Central memory CD8-positive, alpha-beta T cell (primary cell): ENCODE data around the gene CAND2.
A peak's percentile ranks its signal among the peaks of the same experiment; 100 is the strongest.

Experiments
- ATAC-seq: fragments of 150-1000 bp; cut with Tn5 transposase; replicated peaks from 2 replicates; pipeline ENCODE4 v1.10.0; 2022; ENCODE audit warnings: mild to moderate bottlenecking, moderate FRiP score, moderate number of reproducible peaks; ENCODE audit not compliant: poor library complexity, severe bottlenecking; ENCODE audit errors: extremely low read depth
- DNase-seq, 2 donors: peaks; one replicate each; pipeline ENCODE4 v3.0.0; 2021; ENCODE audit warnings: low spot score in 2 of 2
- H3K27ac Mint-ChIP-seq: one replicate; pipeline ENCODE4 v1.8.0; 2022; ENCODE audit warnings: low read depth, mild to moderate bottlenecking, moderate library complexity, mixed read lengths
- H3K27me3 Mint-ChIP-seq: one replicate; pipeline ENCODE4 v1.8.0; 2022; ENCODE audit warnings: mixed read lengths
- H3K36me3 Mint-ChIP-seq: one replicate; pipeline ENCODE4 v1.8.0; 2022; ENCODE audit warnings: mild to moderate bottlenecking, moderate library complexity, mixed read lengths; ENCODE audit not compliant: insufficient read depth
- H3K4me1 Mint-ChIP-seq: one replicate; pipeline ENCODE4 v1.8.0; 2022; ENCODE audit warnings: mixed read lengths
- H3K4me3 Mint-ChIP-seq: one replicate; pipeline ENCODE4 v1.8.0; 2022; ENCODE audit warnings: mild to moderate bottlenecking, moderate library complexity, mixed read lengths
- H3K9me3 Mint-ChIP-seq: one replicate; pipeline ENCODE4 v1.8.0; 2022; ENCODE audit warnings: mixed read lengths

The CAND2 gene

GRCh38 chr3:12758025-12758781, 38.3 kb upstream of the CAND2 start:
- ATAC-seq (no peak), DNase-seq (no peak)
- H3K9me3 Mint-ChIP-seq: no peaks in the 10 kb centered on the region
- H3K4me1 Mint-ChIP-seq: peaks cover 4% of the 10 kb centered on the region
- H3K36me3 Mint-ChIP-seq: no peaks in the 10 kb centered on the region
- H3K4me3 Mint-ChIP-seq: no peak overlapping the region
- no peak overlapping the region for H3K27ac Mint-ChIP-seq
- peaks cover 52% of the 10 kb centered on the region for H3K27me3 Mint-ChIP-seq

- no peak within 1 kb of the TSS for H3K4me3 Mint-ChIP-seq
- ATAC-seq: no peak
- H3K27ac Mint-ChIP-seq: peak within 1 kb of the TSS; percentile 53
- peaks cover 56% of the 10 kb centered on the region for H3K27me3 Mint-ChIP-seq
- H3K36me3 Mint-ChIP-seq: no peaks in the 10 kb centered on the region
- H3K4me1 Mint-ChIP-seq: peaks cover 4% of the 10 kb centered on the region
- no peak for DNase-seq
- no peaks in the 10 kb centered on the region for H3K9me3 Mint-ChIP-seq
Measured at GRCh38 chr3:12759097-12759679, 37.3 kb upstream of the CAND2 start, which contains the start of gene TMEM40. Gene TMEM40 (minus strand): TSS chr3:12759259. CDS start chr3:12749832, 9,427 bp downstream.

GRCh38 chr3:12759693-12760565, 36.6 kb upstream of the CAND2 start:
- no peaks in the 10 kb centered on the region for H3K9me3 Mint-ChIP-seq
- H3K27ac Mint-ChIP-seq: peak overlapping the region; percentile 53
- no peaks in the 10 kb centered on the region for H3K36me3 Mint-ChIP-seq
- no peak overlapping the region for H3K4me3 Mint-ChIP-seq
- peaks cover 4% of the 10 kb centered on the region for H3K4me1 Mint-ChIP-seq
- peaks cover 52% of the 10 kb centered on the region for H3K27me3 Mint-ChIP-seq
- no peak for DNase-seq
- no peak for ATAC-seq

DNA sequence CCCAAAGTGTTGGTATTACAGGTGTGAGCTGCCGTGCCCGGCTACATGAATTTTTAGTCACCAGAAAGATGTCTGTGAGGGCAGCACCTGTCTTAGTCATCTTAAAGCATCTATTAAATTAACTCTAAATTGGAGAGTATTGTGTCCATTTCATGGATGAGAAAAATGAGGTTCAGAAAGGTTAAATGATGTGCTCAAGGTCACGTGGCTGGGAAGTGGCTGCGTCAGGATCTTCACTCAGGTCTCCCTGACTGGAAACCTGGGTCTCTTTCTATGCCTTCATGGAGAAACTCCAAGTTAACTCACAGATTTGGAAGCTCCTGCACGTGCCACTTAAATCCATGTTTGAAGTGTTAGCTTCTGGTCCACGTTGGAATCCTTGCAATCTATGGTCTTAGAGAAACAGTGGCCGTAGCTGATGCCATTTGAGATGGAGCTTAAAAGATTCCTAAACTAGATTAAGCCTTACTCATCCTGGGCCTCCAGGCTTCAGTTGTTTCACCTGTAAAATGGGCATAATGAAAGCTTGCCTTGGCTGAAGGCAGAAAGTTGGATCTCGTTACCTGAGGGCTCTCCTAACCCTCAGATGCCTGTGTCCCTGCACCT, 32.2 kb upstream of the CAND2 start:
- ATAC-seq (no peak), DNase-seq (no peak)
- H3K27ac Mint-ChIP-seq: no peak overlapping the region
- no peaks in the 10 kb centered on the region for H3K4me1 Mint-ChIP-seq
- H3K27me3 Mint-ChIP-seq: peaks cover 41% of the 10 kb centered on the region
- peaks cover 2% of the 10 kb centered on the region for H3K36me3 Mint-ChIP-seq
- H3K4me3 Mint-ChIP-seq: no peak overlapping the region
- no peaks in the 10 kb centered on the region for H3K9me3 Mint-ChIP-seq

GRCh38 chr3:12766541-12766940, 29.9 kb upstream of the CAND2 start:
- no peaks in the 10 kb centered on the region for H3K9me3 Mint-ChIP-seq
- no peaks in the 10 kb centered on the region for H3K4me1 Mint-ChIP-seq
- peaks cover 2% of the 10 kb centered on the region for H3K36me3 Mint-ChIP-seq
- no peak overlapping the region for H3K4me3 Mint-ChIP-seq
- ATAC-seq: no peak
- H3K27me3 Mint-ChIP-seq: peaks cover 31% of the 10 kb centered on the region
- DNase-seq: no peak
- no peak overlapping the region for H3K27ac Mint-ChIP-seq

DNA sequence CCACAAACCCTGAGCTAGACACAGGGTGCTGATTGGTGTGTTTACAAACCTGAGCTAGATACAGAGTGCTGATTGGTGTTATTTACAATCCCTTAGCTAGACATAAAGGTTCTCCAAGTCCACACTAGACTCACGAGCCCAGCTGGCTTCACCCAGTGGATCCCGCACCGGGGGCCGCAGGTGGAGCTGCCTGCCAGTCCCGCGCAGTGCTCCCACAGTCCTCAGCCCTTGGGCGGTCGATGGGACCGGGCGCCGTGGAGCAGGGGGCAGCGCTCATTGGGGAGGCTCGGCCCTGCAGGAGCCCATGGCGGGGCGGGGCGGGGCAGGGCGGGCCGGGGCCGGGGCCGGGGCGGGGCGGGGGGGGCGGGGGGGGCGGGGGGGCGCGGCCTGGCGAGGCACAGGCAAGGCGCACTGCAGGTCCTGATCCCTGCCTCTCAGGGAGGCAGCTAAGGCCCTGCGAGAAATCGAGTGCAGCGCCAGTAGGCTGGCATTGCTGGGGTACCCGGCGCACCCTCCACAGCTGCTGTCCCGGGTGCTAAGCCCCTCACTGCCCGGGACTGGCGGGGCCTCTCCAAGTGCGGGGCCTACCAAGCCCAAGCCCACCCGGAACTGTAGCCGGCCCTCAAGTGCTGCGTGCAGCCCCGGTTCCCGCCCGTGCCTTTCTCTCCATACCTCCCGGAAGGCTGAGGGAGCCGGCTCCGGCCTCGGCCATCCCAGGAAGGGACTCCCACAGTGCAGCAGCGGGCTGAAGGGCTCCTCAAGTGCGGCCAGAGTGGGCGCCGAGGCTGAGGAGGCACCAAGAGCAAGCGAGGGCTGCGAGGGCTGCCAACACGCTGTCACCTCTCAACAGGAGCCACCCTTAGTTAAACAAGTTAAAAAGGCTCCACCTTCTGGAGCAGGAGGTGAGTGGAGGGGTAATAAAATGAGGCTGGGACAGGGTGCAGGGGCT, 27.6 kb upstream of the CAND2 start:
- no peaks in the 10 kb centered on the region for H3K4me1 Mint-ChIP-seq
- H3K27ac Mint-ChIP-seq: no peak overlapping the region
- H3K9me3 Mint-ChIP-seq: no peaks in the 10 kb centered on the region
- H3K36me3 Mint-ChIP-seq: peaks cover 2% of the 10 kb centered on the region
- DNase-seq: no peak
- H3K4me3 Mint-ChIP-seq: no peak overlapping the region
- ATAC-seq: no peak
- peaks cover 39% of the 10 kb centered on the region for H3K27me3 Mint-ChIP-seq

- Mint-ChIP-seq H3K27ac (no peak overlapping the region), H3K27me3 (peaks cover 48% of the 10 kb centered on the region), H3K4me3 (no peak overlapping the region), H3K9me3 (no peaks in the 10 kb centered on the region), H3K36me3 (peaks cover 2% of the 10 kb centered on the region), H3K4me1 (no peaks in the 10 kb centered on the region)
- DNase-seq: no peak
- no peak for ATAC-seq
Measured at GRCh38 chr3:12769761-12770160, 26.7 kb upstream of the CAND2 start.

DNA sequence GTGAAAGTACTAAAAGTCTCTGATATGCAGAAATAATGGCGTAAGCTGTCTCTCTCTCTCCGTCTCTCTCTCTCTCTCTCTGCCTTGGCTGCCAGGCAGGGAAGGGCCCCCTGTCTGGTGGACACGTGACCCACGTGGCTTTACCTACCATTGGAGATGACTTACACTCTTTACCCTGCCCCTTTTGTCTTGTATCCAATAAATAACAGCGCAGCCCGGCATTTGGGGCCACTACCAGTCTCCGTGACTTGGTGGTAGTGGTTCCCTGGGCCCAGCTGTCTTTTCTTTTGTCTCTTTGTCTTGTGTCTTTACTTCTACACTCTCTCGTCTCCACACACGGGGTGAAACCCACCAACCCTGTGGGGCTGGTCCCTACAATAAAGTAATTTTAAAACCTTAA, 25.2 kb upstream of the CAND2 start:
- H3K4me1 Mint-ChIP-seq: no peaks in the 10 kb centered on the region
- H3K36me3 Mint-ChIP-seq: peaks cover 2% of the 10 kb centered on the region
- no peak overlapping the region for H3K4me3 Mint-ChIP-seq
- no peak overlapping the region for H3K27ac Mint-ChIP-seq
- H3K9me3 Mint-ChIP-seq: no peaks in the 10 kb centered on the region
- H3K27me3 Mint-ChIP-seq: peaks cover 55% of the 10 kb centered on the region
- ATAC-seq (no peak), DNase-seq (no peak)

- Mint-ChIP-seq H3K9me3 (no peaks in the 10 kb centered on the region), H3K4me1 (no peaks in the 10 kb centered on the region), H3K4me3 (no peak overlapping the region), H3K27me3 (peaks cover 46% of the 10 kb centered on the region), H3K36me3 (peaks cover 2% of the 10 kb centered on the region), H3K27ac (no peak overlapping the region)
- DNase-seq (no peak), ATAC-seq (no peak)
Measured at GRCh38 chr3:12772462-12772861, 24.0 kb upstream of the CAND2 start.

- ATAC-seq (no peak), DNase-seq (no peak)
- H3K9me3 Mint-ChIP-seq: no peaks in the 10 kb centered on the region
- H3K4me3 Mint-ChIP-seq: no peak overlapping the region
- no peak overlapping the region for H3K27ac Mint-ChIP-seq
- no peaks in the 10 kb centered on the region for H3K4me1 Mint-ChIP-seq
- H3K27me3 Mint-ChIP-seq: peaks cover 41% of the 10 kb centered on the region
- peaks cover under 1% of the 10 kb centered on the region for H3K36me3 Mint-ChIP-seq
Measured at GRCh38 chr3:12773030-12773709, 23.3 kb upstream of the CAND2 start.

DNA sequence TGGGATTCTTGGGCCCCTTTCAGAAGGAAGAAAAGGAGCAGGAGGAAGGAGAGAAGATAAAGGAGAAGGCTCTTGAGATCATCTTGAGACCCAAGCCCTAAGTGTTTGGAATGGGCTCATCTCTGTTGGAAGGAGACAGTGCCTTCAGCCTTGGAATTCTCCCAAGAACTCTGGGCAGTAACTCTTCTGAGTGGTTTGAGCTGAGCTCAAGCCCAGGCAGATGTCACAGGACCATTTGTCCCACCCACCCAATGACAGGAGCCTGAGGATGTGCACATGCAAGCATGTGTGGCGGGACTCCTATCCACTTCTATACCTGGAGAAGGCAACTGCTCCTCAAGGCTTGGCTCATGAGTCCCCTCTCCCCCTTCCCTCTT, 22.8 kb upstream of the CAND2 start:
- H3K9me3 Mint-ChIP-seq: no peaks in the 10 kb centered on the region
- H3K36me3 Mint-ChIP-seq: no peaks in the 10 kb centered on the region
- DNase-seq: no peak
- peaks cover 41% of the 10 kb centered on the region for H3K27me3 Mint-ChIP-seq
- no peaks in the 10 kb centered on the region for H3K4me1 Mint-ChIP-seq
- no peak for ATAC-seq
- H3K27ac Mint-ChIP-seq: no peak overlapping the region
- H3K4me3 Mint-ChIP-seq: no peak overlapping the region
